ENCODE data around the gene CUL1.

GRCh38 chr7:148693651-148694050, 5.1 kb upstream of the CUL1 start:
- TF ChIP-seq CTCF (IDR thresholded peaks at IDR 0.05; ENCODE audit: low read depth, low read length, poor library complexity, severe bottlenecking): no peak
- no peak for TF ChIP-seq EZH2phosphoT487 (IDR thresholded peaks at IDR 0.05; ENCODE audit: borderline replicate concordance, low read length)
